ACHN (cell line): ENCODE results near the gene NCSTN.

Source experiments
- DNase-seq: peaks from one replicate; pipeline ENCODE4 v3.0.0-alpha.2; 2015
- in situ Hi-C: cut with HindIII; loops from 2 replicates; pipeline ENCODE4 v1.10.0; 2017; ENCODE audit warnings: low sequenced_read_pairs, low pct_ligation_motif_present, low pct_unique_long_range_greater_than_20kb

Gene NCSTN

GRCh38 chr1:160400223-160400645, 57.1 kb downstream of the NCSTN start, which contains the start of gene VANGL2:
TSS of gene VANGL2 (plus strand) at chr1:160400564. CDS start at chr1:160415838, 15,274 bp downstream.
- in situ Hi-C loops = no loop called here
- DNase-seq = peak; percentile 80

GRCh38 chr1:160400646-160401486, 57.7 kb downstream of the NCSTN start:
- in situ Hi-C loops = no loop called here
- DNase-seq = no peak

- no peak for DNase-seq
- in situ Hi-C loops = no loop called here
These were observed 58.3 kb downstream of the NCSTN start for GRCh38 chr1:160401487-160401805.

GRCh38 chr1:160402001-160402795, 59.0 kb downstream of the NCSTN start:
- DNase-seq = no peak
- in situ Hi-C loops = no loop called here

- in situ Hi-C loops = no loop called here
- no peak for DNase-seq
These were observed 60.1 kb downstream of the NCSTN start for GRCh38 chr1:160403244-160403643.

GRCh38 chr1:160404094-160404493, 60.9 kb downstream of the NCSTN start:
- no peak for DNase-seq
- in situ Hi-C loops = no loop called here

GRCh38 chr1:160405331-160405877, 62.2 kb downstream of the NCSTN start:
- DNase-seq = no peak
- in situ Hi-C loops = no loop called here

GRCh38 chr1:160406131-160406968, 63.2 kb downstream of the NCSTN start:
- DNase-seq = no peak
- in situ Hi-C loops = no loop called here

- peak; percentile 42 for DNase-seq
- in situ Hi-C loops = no loop called here
These were observed 64.9 kb downstream of the NCSTN start for GRCh38 chr1:160407839-160408801.
